Sigmoid colon (tissue), 7 donors: ENCODE results near the gene PLA2G15. TPM values are rescaled to one million over a fixed set of nuclear protein-coding genes. Genes with fewer than 3 reads are reported as not detected.
A peak's percentile ranks its signal among the peaks of the same experiment; 100 is the strongest.

Source experiments
- DNase-seq: peaks from one replicate; pipeline ENCODE4 v3.0.0-alpha.2; 2019
- H3K27ac ChIP-seq, 4 donors: fragments of 200-600 bp; sonication (generic); one replicate each; pipeline ENCODE4 v1.5.1; 2016 to 2019; ENCODE audit warnings: mild to moderate bottlenecking in 1 of 4
- H3K27me3 ChIP-seq, 3 donors: fragments of 200-600 bp; sonication (generic); one replicate each; pipeline ENCODE4 v1.5.1; 2019; ENCODE audit warnings: mild to moderate bottlenecking in 1 of 3
- H3K36me3 ChIP-seq, 4 donors: fragments of 200-600 bp; sonication (generic); one replicate each; pipeline ENCODE4 v1.5.1; 2016 to 2019
- H3K4me1 ChIP-seq, 4 donors: fragments of 200-600 bp; sonication (generic); one replicate each; pipeline ENCODE4 v1.5.1; 2017 to 2019
- H3K4me3 ChIP-seq, 4 donors: fragments of 200-600 bp; sonication (generic); one replicate each; pipeline ENCODE4 v1.5.1; 2017 to 2019; ENCODE audit warnings: mild to moderate bottlenecking in 2 of 4, moderate library complexity in 1 of 4
- H3K9me3 ChIP-seq, 4 donors: fragments of 200-600 bp in 3 of 4; sonication (generic) in 3 of 4; one replicate each; pipeline versions ENCODE4 v1.5.1 to v1.6.1; 2013 to 2019
- CTCF ChIP-seq, 4 experiments: fragments of 450-650 bp in 3 of 4; fragments of 200-600 bp in 1 of 4; IDR thresholded peaks; one replicate each; pipeline ENCODE4 v1.5.1; 2016 to 2019; ENCODE audit warnings: antibody characterized with exemption in 4 of 4, mild to moderate bottlenecking in 3 of 4, moderate library complexity in 2 of 4
- EP300 ChIP-seq, 4 donors: sonication (generic); formaldehyde crosslinking; IDR thresholded peaks; one replicate each; pipeline ENCODE4 v1.6.1; 2017; ENCODE audit warnings: antibody characterized with exemption in 4 of 4
- POLR2A ChIP-seq, 2 donors: fragments of 450-650 bp; IDR thresholded peaks; one replicate each; pipeline ENCODE4 v1.6.1; 2016; ENCODE audit warnings: antibody characterized with exemption in 2 of 2, mild to moderate bottlenecking in 2 of 2, moderate library complexity in 2 of 2
- POLR2AphosphoS5 ChIP-seq, 4 donors: sonication (generic); formaldehyde crosslinking; IDR thresholded peaks; one replicate each; pipeline ENCODE4 v1.6.1; 2017; ENCODE audit warnings: antibody characterized with exemption in 4 of 4
- WGBS, 2 donors: extraction: QIAGEN DNeasy Blood & Tissue Kit; methylation state at CpG; one replicate each; pipeline ENCODE4 v1.1.7; 2013; 5-methylcytosine and 5-hydroxymethylcytosine counted together
- intact Hi-C: fragments of 100-400 bp; cut with DNase I; formaldehyde crosslinking; loops from one replicate; pipeline ENCODE4 v1.15.1; 2023
- polyA plus RNA-seq, 3 donors: library from polyadenylated mRNA; stranded (reverse); fragments of 200-250 nt; gene quantifications; one replicate each; pipeline ENCODE4 v1.2.3, GENCODE V29; 2013
- total RNA-seq, 4 donors: library from RNA; depleted of rRNA; stranded (reverse); fragments of >200 nt; gene quantifications; one replicate each; pipeline ENCODE4 v1.1.0, GENCODE V29; 2016
- donor health status: healthy with polysubstance abuse.
- donor health status: Bipolar disorder and iron deficiency.
- donor health status: healthy.

PLA2G15 gene
- total and polyA plus RNA-seq, 7 donors: 4.2 to 15.7 (median 10.2) TPM

DNA sequence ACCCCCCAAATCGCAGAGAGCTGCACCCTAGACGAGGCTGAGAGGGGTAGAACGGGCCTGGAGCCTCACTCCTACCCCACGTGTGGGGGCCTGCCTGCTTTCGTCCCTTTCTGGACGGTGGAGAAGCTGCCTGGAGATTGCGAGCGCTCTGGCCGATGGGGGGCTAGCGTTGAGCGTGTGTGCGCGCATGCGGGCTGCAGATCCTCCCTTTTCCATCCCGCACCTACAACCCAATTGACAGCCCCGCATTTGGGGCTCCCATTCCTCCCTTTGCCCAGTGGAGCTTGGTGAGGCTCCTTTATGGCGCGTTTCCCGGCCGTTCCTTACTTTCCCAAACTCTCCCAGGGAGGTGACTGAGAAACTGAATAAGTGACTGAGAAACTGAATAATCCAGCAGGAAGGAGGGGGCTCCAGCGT is 8.3 kb upstream of the PLA2G15 start:
- no peaks in the 10 kb centered on the region for H3K27me3 ChIP-seq
- intact Hi-C loops: no loop called here
- peak; percentile 76 for DNase-seq
- peaks cover 0 to 37% (median 35%) of the 10 kb centered on the region in 4 donors for H3K4me1 ChIP-seq
- 3 to 9% methylated on average over 21 of the region's 21 CpGs for WGBS, 2 donors
- peak overlapping the region; percentile 74 to 88 (median 80) for H3K27ac ChIP-seq
- TF ChIP-seq EP300 (IDR thresholded peaks at IDR 0.05) (no peak), CTCF (IDR thresholded peaks at IDR 0.05) (no peak), POLR2AphosphoS5 (IDR thresholded peaks at IDR 0.05) (no peak), POLR2A (IDR thresholded peaks at IDR 0.05) (no peak)
- peak overlapping the region; percentile 39 to 73 (median 54) for H3K4me3 ChIP-seq
- H3K9me3 ChIP-seq: no peaks in the 10 kb centered on the region
- H3K36me3 ChIP-seq: no peaks in the 10 kb centered on the region

- Histone ChIP-seq H3K4me3 (peak overlapping the region; percentile 39 to 73 (median 54)), H3K36me3 (no peaks in the 10 kb centered on the region), H3K27ac (peak overlapping the region; percentile 74 to 88 (median 80)), H3K9me3 (no peaks in the 10 kb centered on the region), H3K27me3 (no peaks in the 10 kb centered on the region), H3K4me1 (peaks cover 0 to 37% (median 35%) of the 10 kb centered on the region in 4 donors)
- DNase-seq: peak; percentile 99
- intact Hi-C loops: no loop called here
- WGBS, 2 donors: 0% methylated on average over 72 of the region's 72 CpGs
- peak; percentile 45 to 76 for TF ChIP-seq POLR2A (IDR thresholded peaks at IDR 0.05)
- TF ChIP-seq EP300 (IDR thresholded peaks at IDR 0.05): peak in 1 of 4 donors; percentile 28
- no peak for TF ChIP-seq CTCF (IDR thresholded peaks at IDR 0.05)
- TF ChIP-seq POLR2AphosphoS5 (IDR thresholded peaks at IDR 0.05): peak; percentile 82 to 95 (median 94)
Observed at GRCh38 chr16:68237243-68238028, 7.7 kb upstream of the PLA2G15 start.

GRCh38 chr16:68238029-68238345 is 7.2 kb upstream of the PLA2G15 start:
- Histone ChIP-seq H3K36me3 (no peaks in the 10 kb centered on the region), H3K27ac (peak overlapping the region; percentile 74 to 88 (median 80)), H3K9me3 (no peaks in the 10 kb centered on the region), H3K4me1 (peaks cover 0 to 37% (median 35%) of the 10 kb centered on the region in 4 donors), H3K4me3 (peak overlapping the region; percentile 39 to 73 (median 54)), H3K27me3 (no peaks in the 10 kb centered on the region)
- TF ChIP-seq POLR2A (IDR thresholded peaks at IDR 0.05): no peak
- no peak for DNase-seq
- 7 to 12% methylated on average over 20 of the region's 20 CpGs for WGBS, 2 donors
- intact Hi-C loops: no loop called here

- H3K27ac ChIP-seq: no peak overlapping the region
- H3K4me1 ChIP-seq: peaks cover 0 to 46% (median 39%) of the 10 kb centered on the region in 4 donors
- intact Hi-C loops: no loop called here
- no peaks in the 10 kb centered on the region for H3K9me3 ChIP-seq
- H3K4me3 ChIP-seq: no peak overlapping the region
- 89 to 91% methylated on average over 7 of the region's 7 CpGs for WGBS, 2 donors
- no peaks in the 10 kb centered on the region for H3K27me3 ChIP-seq
- no peak for DNase-seq
- H3K36me3 ChIP-seq: no peaks in the 10 kb centered on the region
- TF ChIP-seq EP300 (IDR thresholded peaks at IDR 0.05) (no peak), POLR2A (IDR thresholded peaks at IDR 0.05) (no peak), POLR2AphosphoS5 (IDR thresholded peaks at IDR 0.05) (no peak), CTCF (IDR thresholded peaks at IDR 0.05) (no peak)
Observed at GRCh38 chr16:68242085-68242484, 3.1 kb upstream of the PLA2G15 start.

DNA sequence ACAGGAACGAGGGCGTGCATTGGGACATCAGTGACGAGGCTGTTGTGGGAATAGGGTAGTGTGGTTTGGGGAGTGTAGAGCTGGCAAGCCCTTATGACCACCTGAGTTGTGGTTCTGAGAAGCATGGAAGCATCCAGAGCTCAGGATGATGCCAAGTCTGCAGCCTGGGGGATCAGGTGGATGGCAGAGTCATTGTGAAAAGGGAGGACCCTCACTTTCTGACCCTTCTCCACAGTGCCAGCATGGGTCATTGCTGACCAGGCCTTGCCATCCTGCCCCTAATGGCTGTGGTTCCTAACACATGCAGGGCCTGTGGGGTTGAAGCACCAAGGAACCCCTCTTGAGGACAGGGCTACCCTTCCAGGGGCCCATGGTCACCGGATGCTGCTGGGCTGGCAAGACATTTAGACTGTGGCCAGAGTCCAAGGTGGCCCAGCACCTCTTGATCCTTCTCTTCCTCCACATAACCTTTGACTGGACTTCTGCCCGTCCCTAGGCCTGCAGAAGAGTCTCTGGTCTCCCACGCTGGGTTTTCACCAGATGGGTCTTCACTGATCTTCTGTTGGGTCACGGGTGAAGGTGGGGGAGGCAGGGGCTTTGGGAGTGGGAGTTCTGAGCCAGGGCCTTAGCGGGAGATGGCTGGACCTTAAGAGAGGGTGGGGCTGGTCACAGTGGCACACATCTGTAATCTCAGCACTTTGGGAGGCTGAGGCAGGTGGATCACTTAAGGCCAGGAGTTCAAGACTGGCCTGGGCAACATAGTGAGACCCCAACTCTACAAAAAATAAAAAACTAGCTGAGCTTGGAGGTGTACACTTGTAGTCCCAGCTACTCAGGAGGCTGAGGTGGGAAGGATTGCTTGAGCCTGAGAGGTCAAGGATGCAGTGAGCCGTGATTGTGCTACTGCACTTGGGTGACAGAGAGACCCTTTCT is 2.0 kb upstream of the PLA2G15 start:
- intact Hi-C loops: no loop called here
- peaks cover 0 to 45% (median 42%) of the 10 kb centered on the region in 4 donors for H3K4me1 ChIP-seq
- no peak for DNase-seq

More for the DNA sequence above, 2.0 kb upstream of the PLA2G15 start:
- H3K4me3 ChIP-seq: no peak overlapping the region
- H3K36me3 ChIP-seq: no peaks in the 10 kb centered on the region
- no peaks in the 10 kb centered on the region for H3K27me3 ChIP-seq
- no peaks in the 10 kb centered on the region for H3K9me3 ChIP-seq
- 86 to 89% methylated on average over 9 of the region's 9 CpGs for WGBS, 2 donors
- TF ChIP-seq CTCF (IDR thresholded peaks at IDR 0.05) (no peak), POLR2A (IDR thresholded peaks at IDR 0.05) (no peak), POLR2AphosphoS5 (IDR thresholded peaks at IDR 0.05) (no peak), EP300 (IDR thresholded peaks at IDR 0.05) (no peak)
- no peak overlapping the region for H3K27ac ChIP-seq
